Measurements from ENCODE around the gene OR6A2.

The OR6A2 gene

GRCh38 chr11:6755303-6755952 is 44.1 kb downstream of the OR6A2 start:
- peak; percentile 53 for DNase-seq

GRCh38 chr11:6747097-6747668 is 52.3 kb downstream of the OR6A2 start:
- peak; percentile 55 for DNase-seq

DNA sequence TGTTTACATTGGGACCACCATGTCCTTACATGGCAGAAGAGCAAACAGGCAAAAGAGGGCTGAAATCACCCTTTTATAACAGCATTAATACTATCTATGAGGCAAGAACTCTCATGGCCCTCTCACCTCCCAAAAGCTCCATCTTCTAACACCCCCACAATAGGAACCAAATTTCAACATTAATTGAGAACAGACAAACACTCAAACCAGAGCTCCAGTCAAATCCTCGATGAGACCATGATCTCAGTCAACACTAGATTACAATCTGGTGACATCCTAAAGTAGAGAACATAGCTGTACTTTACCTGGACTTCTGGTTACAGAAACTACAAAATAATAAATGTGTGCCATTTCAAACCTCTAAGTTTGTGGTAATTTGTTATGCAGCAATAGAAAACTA is 52.9 kb downstream of the OR6A2 start:
- DNase-seq = no peak

DNA sequence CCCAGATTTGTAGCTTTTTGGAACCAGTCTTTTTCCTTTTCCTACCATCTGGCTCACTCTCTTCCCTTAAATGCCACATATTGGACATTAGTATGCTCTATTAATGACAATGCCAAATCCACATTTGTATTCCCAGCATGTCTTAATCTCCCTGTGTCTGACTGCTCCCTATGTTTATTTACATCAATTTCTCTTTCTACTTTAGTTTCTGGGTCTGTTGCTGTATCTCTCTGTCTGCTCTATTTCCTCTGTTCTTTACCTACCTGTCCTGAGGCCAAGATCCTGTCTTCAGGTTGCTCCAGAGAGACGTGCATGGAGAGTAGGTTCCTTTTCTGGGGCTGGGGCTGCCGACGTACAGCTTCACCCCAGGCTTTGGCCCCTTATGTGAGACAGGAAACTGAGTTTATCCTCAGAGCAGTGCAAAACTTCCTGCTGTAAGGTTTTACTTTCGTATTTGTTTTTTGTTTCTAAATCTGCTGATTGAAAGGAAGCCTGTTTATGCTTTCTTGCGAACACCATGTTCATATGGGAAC is 53.3 kb downstream of the OR6A2 start:
- DNase-seq = no peak

DNA sequence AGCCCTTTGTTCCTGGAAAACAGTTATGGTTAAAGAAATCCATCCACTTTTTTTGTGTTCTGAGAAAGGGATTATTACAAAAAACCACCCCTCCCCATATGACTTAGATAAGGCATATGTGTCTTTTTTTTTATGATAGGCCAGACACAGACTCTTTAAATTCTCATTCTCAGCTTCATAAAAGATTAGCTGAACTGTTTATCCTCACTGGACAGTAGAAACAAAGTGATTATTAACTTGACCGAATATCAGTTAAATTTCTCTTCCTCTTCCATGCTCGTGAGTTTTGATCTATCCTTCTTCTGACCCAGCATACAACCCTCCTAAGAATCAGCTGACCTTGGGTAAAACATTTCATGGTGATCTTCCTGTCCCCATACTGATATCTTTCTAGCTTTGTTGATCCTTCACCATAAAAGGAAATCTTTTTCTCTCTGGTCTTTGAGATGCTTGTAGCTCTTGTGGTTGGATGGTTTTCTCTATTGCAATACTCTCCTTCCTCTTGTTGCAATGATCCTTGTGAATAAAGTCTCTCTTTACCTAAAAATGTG is 53.9 kb downstream of the OR6A2 start:
- peak; percentile 58 for DNase-seq

GRCh38 chr11:6745018-6745417 is 54.5 kb downstream of the OR6A2 start:
- DNase-seq = no peak

DNA sequence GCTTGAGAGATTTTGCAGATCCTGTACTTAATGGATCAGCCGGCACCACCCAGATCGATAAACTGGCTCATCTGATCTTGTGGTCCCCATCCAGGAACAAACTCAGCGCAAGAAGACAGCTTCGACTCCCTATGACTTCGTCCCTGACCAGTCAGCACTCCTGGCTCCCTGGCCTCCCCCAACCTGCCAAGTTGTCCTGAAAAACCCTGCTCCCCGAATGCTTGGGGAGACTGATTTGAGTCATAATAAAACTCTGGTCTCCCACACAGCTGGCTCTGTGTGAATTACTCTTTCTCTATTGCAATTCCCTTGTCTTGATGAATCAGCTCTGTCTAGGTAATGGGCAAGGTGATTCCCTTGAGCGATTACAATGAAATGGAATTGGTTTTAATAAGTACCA is 57.2 kb downstream of the OR6A2 start:
- no peak for DNase-seq
